Epithelial cell of esophagus (primary cell): ENCODE data around the gene RASGRP1.
A peak's percentile ranks its signal among the peaks of the same experiment; 100 is the strongest.

Experiments
- DNase-seq: peaks from one replicate; pipeline ENCODE4 v3.0.0; 2010; ENCODE audit warnings: low read depth
- H3K4me3 ChIP-seq: 2 replicates; pipeline ENCODE4 v1.5.1; 2011; ENCODE audit warnings: mild to moderate bottlenecking, low read length, control low read depth
- CTCF ChIP-seq: IDR thresholded peaks from 2 replicates; pipeline ENCODE4 v1.5.1; 2011; ENCODE audit warnings: low read depth, mild to moderate bottlenecking, low read length, control low read depth, inconsistent platforms; ENCODE audit not compliant: insufficient read depth; ENCODE audit errors: missing control alignments

RASGRP1 gene

GRCh38 chr15:38440353-38441129, 124.1 kb downstream of the RASGRP1 start:
- H3K4me3 ChIP-seq, result no peak overlapping the region
- TF ChIP-seq CTCF, result peak; percentile 99
- peak; percentile 83 for DNase-seq
